ENCODE data around the gene NPAS2. TPM values are rescaled to one million over a fixed set of nuclear protein-coding genes. Genes with fewer than 3 reads are reported as not detected.

NPAS2 gene
- total RNA-seq, 6 donors from 2014 or later = 13.8 to 52.5 (median 23.0) TPM

GRCh38 chr2:100903534-100904258 is 83.8 kb downstream of the NPAS2 start:
- no peak overlapping the region for H3K27ac ChIP-seq
- DNase-seq (no peak), ATAC-seq (ENCODE audit: low FRiP score in 2 of 2) (no peak)
- peaks cover 0 to 4% (median 0%) of the 10 kb centered on the region in 4 donors for H3K36me3 ChIP-seq
- peaks cover 3 to 12% (median 6%) of the 10 kb centered on the region in 4 donors for H3K4me1 ChIP-seq
- no peak overlapping the region for H3K4me3 ChIP-seq
- no peaks in the 10 kb centered on the region for H3K27me3 ChIP-seq
- TF ChIP-seq, protein P1, sequence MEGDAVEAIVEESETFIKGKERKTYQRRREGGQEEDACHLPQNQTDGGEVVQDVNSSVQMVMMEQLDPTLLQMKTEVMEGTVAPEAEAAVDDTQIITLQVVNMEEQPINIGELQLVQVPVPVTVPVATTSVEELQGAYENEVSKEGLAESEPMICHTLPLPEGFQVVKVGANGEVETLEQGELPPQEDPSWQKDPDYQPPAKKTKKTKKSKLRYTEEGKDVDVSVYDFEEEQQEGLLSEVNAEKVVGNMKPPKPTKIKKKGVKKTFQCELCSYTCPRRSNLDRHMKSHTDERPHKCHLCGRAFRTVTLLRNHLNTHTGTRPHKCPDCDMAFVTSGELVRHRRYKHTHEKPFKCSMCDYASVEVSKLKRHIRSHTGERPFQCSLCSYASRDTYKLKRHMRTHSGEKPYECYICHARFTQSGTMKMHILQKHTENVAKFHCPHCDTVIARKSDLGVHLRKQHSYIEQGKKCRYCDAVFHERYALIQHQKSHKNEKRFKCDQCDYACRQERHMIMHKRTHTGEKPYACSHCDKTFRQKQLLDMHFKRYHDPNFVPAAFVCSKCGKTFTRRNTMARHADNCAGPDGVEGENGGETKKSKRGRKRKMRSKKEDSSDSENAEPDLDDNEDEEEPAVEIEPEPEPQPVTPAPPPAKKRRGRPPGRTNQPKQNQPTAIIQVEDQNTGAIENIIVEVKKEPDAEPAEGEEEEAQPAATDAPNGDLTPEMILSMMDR (IDR thresholded peaks at IDR 0.05) = no peak
- no peak for TF ChIP-seq POLR2AphosphoS5 (IDR thresholded peaks at IDR 0.05)
- no peaks in the 10 kb centered on the region for H3K9me3 ChIP-seq
- WGBS, 2 donors = 90 to 91% methylated on average over 17 of the region's 17 CpGs

GRCh38 chr2:100905132-100905805 is 85.3 kb downstream of the NPAS2 start:
- H3K9me3 ChIP-seq = no peaks in the 10 kb centered on the region
- peaks cover 3 to 12% (median 6%) of the 10 kb centered on the region in 4 donors for H3K4me1 ChIP-seq
- ATAC-seq (ENCODE audit: low FRiP score in 2 of 2) = no peak
- H3K36me3 ChIP-seq = peaks cover 0 to 4% (median 0%) of the 10 kb centered on the region in 4 donors
- no peak overlapping the region for H3K27ac ChIP-seq
- WGBS, 2 donors = 71 to 74% methylated on average over 9 of the region's 9 CpGs
- DNase-seq = no peak
- no peaks in the 10 kb centered on the region for H3K27me3 ChIP-seq
- H3K4me3 ChIP-seq = no peak overlapping the region
- TF ChIP-seq POLR2AphosphoS5 (IDR thresholded peaks at IDR 0.05) (no peak), EP300 (IDR thresholded peaks at IDR 0.05) (no peak), POLR2A (IDR thresholded peaks at IDR 0.05) (no peak)
- TF ChIP-seq, protein P1 (IDR thresholded peaks at IDR 0.05) = no peak

DNA sequence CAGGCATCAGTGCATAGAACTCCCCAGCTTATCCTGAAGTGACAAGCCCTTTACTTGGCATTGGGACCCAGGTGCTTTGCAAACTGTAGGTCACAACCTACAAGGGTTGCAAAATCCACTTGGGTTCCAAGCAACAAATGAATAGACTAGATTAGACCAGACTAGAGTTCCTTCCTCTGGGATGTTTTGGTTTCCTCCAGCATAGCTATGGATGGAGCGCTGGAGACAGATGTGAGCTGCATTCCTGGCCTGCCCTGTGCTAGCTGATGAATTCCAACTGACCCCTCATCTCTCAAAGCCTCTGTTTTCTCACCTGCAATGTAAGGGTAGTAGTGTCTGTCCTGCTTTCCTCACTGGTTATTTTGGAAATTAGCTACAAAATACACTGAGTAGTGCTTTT is 86.2 kb downstream of the NPAS2 start:
- Histone ChIP-seq H3K4me1 (peaks cover 3 to 12% (median 6%) of the 10 kb centered on the region in 4 donors), H3K27me3 (no peaks in the 10 kb centered on the region), H3K36me3 (peaks cover 0 to 4% (median 0%) of the 10 kb centered on the region in 4 donors), H3K9me3 (no peaks in the 10 kb centered on the region), H3K4me3 (no peak overlapping the region), H3K27ac (no peak overlapping the region)
- TF ChIP-seq POLR2A (IDR thresholded peaks at IDR 0.05) (no peak), POLR2AphosphoS5 (IDR thresholded peaks at IDR 0.05) (no peak), EP300 (IDR thresholded peaks at IDR 0.05) (no peak)
- TF ChIP-seq, protein P1 (IDR thresholded peaks at IDR 0.05) = no peak
- ATAC-seq (ENCODE audit: low FRiP score in 2 of 2) = no peak
- DNase-seq = no peak
- 80 to 86% methylated on average over 1 of the region's 1 CpG for WGBS, 2 donors

GRCh38 chr2:100906679-100907078 is 86.7 kb downstream of the NPAS2 start:
- no peak overlapping the region for H3K4me3 ChIP-seq
- TF ChIP-seq POLR2A (IDR thresholded peaks at IDR 0.05) (no peak), POLR2AphosphoS5 (IDR thresholded peaks at IDR 0.05) (no peak)
- TF ChIP-seq, protein P1 (IDR thresholded peaks at IDR 0.05) = no peak
- H3K27me3 ChIP-seq = no peaks in the 10 kb centered on the region
- no peak for DNase-seq
- 89 to 90% methylated on average over 5 of the region's 5 CpGs for WGBS, 2 donors
- H3K9me3 ChIP-seq = no peaks in the 10 kb centered on the region
- H3K36me3 ChIP-seq = peaks cover 0 to 4% (median 0%) of the 10 kb centered on the region in 4 donors
- peaks cover 3 to 12% (median 6%) of the 10 kb centered on the region in 4 donors for H3K4me1 ChIP-seq
- no peak for ATAC-seq (ENCODE audit: low FRiP score in 2 of 2)
- H3K27ac ChIP-seq = no peak overlapping the region

All from upper lobe of left lung (tissue), 6 donors.